HAP-1 (cell line): Measurements from ENCODE around the gene APOBEC3G.
"Not testable (repeated sequence)": the region's sequence is repeated elsewhere in the genome, so short reads cannot be mapped to it uniquely, and the experiment has no call there.

ENCODE experiments used
- DNase-seq, 2 experiments: peaks; one replicate each; pipeline ENCODE4 v3.0.0-alpha.2; 2016 to 2020; ENCODE audit warnings: low spot score in 2 of 2
- H3K27me3 ChIP-seq: fragments of 250-450 bp; sonication (Bioruptor Pico); 2 replicates; pipeline ENCODE4 v1.5.1; 2020; ENCODE audit warnings: low read depth, mild to moderate bottlenecking, moderate library complexity
- H3K36me3 ChIP-seq: fragments of 250-450 bp; sonication (Bioruptor Pico); replicated peaks from 2 replicates; pipeline ENCODE4 v1.5.1; 2020; ENCODE audit warnings: mild to moderate bottlenecking
- H3K4me1 ChIP-seq: fragments of 250-450 bp; sonication (Bioruptor Pico); 2 replicates; pipeline ENCODE4 v1.5.1; 2020; ENCODE audit warnings: mild to moderate bottlenecking
- H3K4me3 ChIP-seq: fragments of 250-450 bp; sonication (Bioruptor Pico); 2 replicates; pipeline ENCODE4 v1.5.1; 2020; ENCODE audit warnings: mild to moderate bottlenecking, moderate library complexity
- H3K9me3 ChIP-seq: fragments of 250-450 bp; sonication (Bioruptor Pico); 2 replicates; pipeline ENCODE4 v1.5.1; 2020; ENCODE audit warnings: mild to moderate bottlenecking, moderate library complexity
- in situ Hi-C: fragments of 300-500 bp; cut with MboI; formaldehyde crosslinking; loops from 3 replicates; pipeline ENCODE4 v1.14.3; 2020; ENCODE audit warnings: low sequenced_read_pairs, inconsistent platforms, mixed read lengths

APOBEC3G gene

DNA sequence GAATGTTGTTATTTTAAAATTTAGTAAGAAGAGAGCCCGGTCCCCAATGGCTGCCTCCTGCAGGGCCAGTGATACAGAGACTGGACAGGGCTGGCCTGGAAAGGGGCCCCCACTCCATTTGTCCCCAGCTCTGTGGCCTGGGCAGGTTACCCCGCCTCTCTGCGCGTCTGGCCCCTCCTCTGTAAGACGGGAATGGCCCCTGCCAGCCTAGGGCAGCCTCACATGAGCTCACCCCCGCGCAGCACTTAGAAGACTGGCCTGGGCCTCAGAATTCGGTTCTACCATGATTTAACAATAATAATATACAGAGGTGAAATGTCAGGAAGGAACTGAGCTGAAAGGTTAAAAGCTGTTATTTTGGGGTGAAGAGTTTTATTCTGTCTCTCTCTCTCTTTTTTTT is 1.3 kb downstream of the APOBEC3G start:
- in situ Hi-C loops: no loop called here

DNA sequence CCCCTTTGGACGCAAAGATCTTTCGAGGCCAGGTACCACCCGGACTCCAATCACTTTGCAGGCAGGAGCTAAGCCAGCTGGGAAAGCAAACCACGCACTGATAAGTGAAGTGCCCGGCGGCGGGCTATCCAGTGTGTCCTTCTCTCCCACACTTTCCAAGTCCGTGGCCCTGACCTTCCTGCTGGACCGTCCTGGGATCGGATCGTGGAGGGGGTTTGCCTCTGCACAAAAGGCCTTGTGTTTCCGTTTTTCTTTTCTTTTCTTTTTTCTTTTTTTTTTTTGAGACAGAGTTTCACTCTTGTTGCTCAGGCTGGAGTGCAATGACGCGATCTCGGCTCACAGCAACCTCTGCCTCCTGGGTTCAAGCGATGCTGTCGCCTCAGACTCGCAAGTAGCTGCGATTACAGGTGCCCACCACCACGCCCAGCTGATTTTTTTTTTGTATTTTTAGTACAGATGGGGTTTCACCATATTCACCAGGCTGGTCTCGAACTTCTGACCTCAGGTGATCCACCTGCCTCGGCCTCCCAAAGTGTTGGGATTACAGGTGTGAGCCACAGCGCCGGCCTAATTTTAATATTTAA is 2.1 kb downstream of the APOBEC3G start:
- in situ Hi-C loops, H3K9me3 ChIP-seq, H3K4me3 ChIP-seq, H3K36me3 ChIP-seq, H3K27me3 ChIP-seq, DNase-seq: not testable (repeated sequence)
- peaks cover 14% of the 10 kb centered on the region for H3K4me1 ChIP-seq

More for the DNA sequence above, 1.3 kb downstream of the APOBEC3G start:
- no peak for DNase-seq
- no peaks in the 10 kb centered on the region for H3K36me3 ChIP-seq
- no peaks in the 10 kb centered on the region for H3K9me3 ChIP-seq
- H3K27me3 ChIP-seq: no peaks in the 10 kb centered on the region
- peaks cover 17% of the 10 kb centered on the region for H3K4me1 ChIP-seq
- no peak overlapping the region for H3K4me3 ChIP-seq

DNA sequence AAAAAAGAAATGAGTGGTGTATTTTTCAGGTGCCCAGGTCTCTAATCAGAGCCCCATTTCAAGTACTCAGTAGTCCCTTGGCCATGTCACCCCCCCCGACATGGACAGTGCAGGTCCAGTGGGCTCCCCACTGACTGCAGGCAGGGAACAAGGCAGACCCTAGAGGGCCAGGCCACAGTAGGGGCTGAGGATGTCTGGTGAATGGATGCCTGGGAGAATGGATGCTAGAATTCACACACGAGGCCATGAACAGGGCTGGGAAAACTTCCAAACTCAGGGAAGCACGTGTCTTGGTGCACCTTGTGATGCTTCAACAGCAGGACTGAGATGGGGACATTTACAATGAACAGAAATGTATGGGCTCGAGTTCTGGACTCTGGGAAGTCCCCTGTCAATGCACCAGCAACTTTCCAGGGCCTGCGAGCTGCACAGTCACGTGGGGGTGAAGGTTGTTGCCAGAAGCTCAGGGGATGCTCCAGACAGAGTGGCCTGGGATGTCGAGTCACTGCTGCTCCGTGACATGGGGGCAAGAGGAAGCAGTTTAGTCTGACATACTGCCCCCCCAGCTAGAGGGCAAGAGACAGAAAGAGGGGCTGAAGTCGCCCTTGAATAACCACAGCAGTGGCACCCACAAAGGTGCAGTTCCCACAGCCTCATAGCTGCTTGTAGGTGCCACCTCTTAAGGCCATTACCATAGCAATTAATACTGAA is 3.1 kb downstream of the APOBEC3G start:
- in situ Hi-C loops: no loop called here
- DNase-seq: no peak
- no peaks in the 10 kb centered on the region for H3K9me3 ChIP-seq
- H3K4me1 ChIP-seq: peaks cover 9% of the 10 kb centered on the region
- no peak overlapping the region for H3K4me3 ChIP-seq
- no peaks in the 10 kb centered on the region for H3K27me3 ChIP-seq
- H3K36me3 ChIP-seq: no peaks in the 10 kb centered on the region

DNA sequence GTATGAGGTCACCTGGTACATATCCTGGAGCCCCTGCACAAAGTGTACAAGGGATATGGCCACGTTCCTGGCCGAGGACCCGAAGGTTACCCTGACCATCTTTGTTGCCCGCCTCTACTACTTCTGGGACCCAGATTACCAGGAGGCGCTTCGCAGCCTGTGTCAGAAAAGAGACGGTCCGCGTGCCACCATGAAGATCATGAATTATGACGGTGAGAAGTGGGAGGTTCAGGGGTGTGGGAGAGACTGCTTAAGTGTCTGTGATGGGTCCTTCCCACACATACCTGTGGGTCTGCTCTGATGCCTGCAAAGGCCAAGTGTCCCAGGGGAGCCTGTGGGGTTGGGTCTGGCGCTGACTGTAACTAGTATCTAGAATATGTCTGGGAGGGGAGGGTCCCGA is 3.9 kb downstream of the APOBEC3G start:
- Histone ChIP-seq H3K36me3 (no peaks in the 10 kb centered on the region), H3K4me1 (peaks cover 5% of the 10 kb centered on the region; the same call in 1 of the 2 replicates), H3K27me3 (no peaks in the 10 kb centered on the region), H3K9me3 (no peaks in the 10 kb centered on the region), H3K4me3 (no peak overlapping the region)
- DNase-seq: no peak
- in situ Hi-C loops: no loop called here

DNA sequence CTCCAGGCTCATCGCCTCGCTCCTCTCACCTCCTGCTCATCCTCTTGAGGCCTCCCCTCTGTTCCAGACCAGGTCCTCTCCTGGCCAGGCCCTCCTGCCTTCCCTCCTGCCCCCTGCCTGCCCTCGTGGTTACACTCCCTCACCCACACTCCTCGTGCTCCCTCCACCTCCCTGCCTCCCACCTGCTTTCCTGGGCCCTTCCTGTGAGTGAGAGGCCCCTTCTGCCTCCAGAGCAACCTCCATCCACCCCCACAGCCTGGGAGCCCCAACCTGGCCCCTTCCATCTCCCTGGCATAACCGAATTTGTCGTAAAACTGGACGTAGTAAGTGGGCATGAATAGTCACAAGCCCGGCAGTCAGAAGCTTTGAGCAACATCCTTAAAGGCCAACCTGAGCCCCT is 4.5 kb downstream of the APOBEC3G start:
- Histone ChIP-seq H3K27me3 (no peaks in the 10 kb centered on the region), H3K4me3 (no peak overlapping the region), H3K4me1 (peaks cover 2% of the 10 kb centered on the region; the same call in 1 of the 2 replicates), H3K9me3 (no peaks in the 10 kb centered on the region), H3K36me3 (no peaks in the 10 kb centered on the region)
- no peak for DNase-seq
- in situ Hi-C loops: no loop called here

DNA sequence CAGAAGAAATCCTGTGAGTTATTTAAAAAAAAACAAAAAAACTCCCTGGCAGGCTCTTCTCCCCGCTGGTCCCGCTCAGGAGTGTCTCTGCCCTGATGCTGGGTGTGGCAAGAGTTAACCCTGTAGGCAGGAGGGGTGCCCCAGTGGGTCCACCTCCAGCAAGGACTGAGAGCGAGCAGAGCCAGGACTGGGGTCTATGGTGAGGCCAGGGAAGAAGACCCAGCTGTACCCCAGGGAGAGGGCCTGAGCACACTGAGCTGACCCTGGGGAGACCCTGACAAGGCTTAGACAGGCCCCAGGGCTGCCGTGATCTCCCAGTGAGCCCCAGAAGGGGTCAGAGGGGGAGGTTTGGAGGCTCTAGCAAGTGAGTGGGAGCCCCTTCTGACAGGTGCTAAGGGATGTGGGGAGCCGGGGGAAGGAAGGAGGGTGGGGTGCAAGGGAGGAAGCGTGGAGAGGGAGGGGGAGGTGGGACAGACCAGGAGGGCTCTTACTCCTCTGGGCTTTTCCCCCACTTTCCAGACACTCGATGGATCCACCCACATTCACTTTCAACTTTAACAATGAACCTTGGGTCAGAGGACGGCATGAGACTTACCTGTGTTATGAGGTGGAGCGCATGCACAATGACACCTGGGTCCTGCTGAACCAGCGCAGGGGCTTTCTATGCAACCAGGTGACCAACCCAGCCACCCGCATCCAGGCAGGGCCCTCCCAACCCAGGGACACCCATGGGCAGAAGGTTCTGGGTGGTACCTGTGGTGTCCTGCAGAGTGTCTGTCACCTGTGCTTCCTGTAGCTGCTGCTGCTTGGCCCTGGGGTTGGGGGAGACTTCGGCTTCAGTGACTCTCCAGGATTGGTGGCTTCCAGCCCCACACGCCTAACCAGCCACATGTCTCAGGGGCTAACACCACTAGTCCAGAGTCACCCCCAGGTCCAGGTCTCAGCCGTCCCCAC is 6.4 kb downstream of the APOBEC3G start:
- peaks cover 2% of the 10 kb centered on the region; the same call in 1 of the 2 replicates for H3K4me1 ChIP-seq
- in situ Hi-C loops: no loop called here
- H3K9me3 ChIP-seq: no peaks in the 10 kb centered on the region
- H3K36me3 ChIP-seq: no peaks in the 10 kb centered on the region
- no peaks in the 10 kb centered on the region for H3K27me3 ChIP-seq
- no peak overlapping the region for H3K4me3 ChIP-seq
- DNase-seq: no peak

DNA sequence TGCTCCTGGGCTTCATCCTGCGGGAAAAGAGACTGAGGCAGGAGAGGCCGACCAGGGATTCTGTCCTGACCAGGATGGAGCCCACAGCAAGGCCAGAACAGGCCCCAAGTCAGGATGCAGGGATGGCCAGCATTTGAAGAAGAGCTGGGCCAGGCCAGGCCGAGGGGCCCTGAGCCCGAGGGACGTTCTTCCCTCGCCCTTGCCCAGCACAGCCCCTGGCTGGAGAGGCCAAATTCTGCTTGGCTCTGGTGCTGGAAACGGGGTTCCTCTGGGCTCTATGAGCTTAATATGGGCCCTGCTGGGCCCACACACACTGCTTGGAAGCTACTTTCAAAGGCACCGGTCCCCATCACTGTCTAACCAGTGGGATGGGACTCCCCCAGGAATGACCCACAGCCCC is 7.6 kb downstream of the APOBEC3G start:
- Histone ChIP-seq H3K4me3 (no peak overlapping the region), H3K4me1 (peaks cover 2% of the 10 kb centered on the region; the same call in 1 of the 2 replicates), H3K9me3 (no peaks in the 10 kb centered on the region), H3K36me3 (no peaks in the 10 kb centered on the region), H3K27me3 (no peaks in the 10 kb centered on the region)
- in situ Hi-C loops: no loop called here
- DNase-seq: no peak

DNA sequence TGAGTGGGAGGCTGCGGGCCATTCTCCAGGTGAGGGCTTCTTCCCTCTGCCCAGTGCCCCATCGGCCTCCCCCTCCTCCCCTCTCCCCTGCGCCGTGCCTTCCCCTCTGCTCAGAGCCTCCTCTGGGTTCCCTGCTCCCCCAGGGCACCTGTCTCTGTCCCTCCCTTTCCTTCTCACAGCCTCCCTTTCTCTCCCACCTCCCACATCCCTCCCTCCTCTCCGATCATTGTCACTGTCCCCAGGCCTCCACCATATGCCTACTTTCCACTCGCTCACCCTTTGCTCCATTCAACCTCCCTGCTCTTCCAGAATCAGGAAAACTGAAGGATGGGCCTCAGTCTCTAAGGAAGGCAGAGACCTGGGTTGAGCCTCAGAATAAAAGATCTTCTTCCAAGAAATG is 10.0 kb downstream of the APOBEC3G start:
- DNase-seq: no peak
- Histone ChIP-seq H3K4me1 (peaks cover 2% of the 10 kb centered on the region; the same call in 1 of the 2 replicates), H3K27me3 (no peaks in the 10 kb centered on the region), H3K9me3 (no peaks in the 10 kb centered on the region), H3K36me3 (no peaks in the 10 kb centered on the region), H3K4me3 (no peak overlapping the region)
- in situ Hi-C loops: no loop called here

DNA sequence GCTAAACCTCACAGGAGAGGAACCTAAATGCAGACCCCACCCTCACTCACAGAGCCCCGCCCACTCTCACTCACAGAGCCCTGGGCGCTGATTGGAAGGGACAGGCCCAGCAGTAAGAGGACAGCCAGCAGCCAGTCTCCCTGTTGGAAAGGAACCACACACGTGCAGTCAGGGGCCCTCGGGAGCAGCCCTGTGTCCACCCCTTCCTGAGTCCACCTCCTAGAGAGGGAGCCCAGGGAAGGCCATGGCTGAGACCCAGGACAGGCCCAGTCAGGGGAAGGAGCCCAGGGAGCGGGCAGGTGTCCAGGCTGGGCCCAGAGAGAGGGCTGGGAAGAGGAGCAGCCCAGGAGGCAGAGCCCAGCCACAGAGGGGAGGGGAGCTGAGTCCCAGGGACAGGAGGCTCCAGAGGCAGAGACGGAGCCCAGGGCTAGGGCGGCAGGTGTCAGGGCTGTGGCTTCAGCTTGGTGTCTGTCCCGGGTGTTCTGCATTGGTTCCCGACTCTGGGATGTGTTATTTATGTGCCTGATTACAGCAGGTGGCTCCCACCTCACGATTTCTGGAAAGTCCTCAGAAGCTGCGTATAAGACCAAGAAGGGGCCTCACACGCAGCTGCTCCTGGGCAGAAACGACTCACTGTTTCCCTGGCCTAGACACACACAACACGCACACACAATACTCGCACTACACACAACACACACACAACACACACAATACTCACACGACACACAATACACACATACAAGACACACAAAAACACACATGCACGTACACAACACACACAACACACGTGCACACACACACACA is 11.0 kb downstream of the APOBEC3G start:
- Histone ChIP-seq H3K9me3 (no peaks in the 10 kb centered on the region), H3K27me3 (no peaks in the 10 kb centered on the region), H3K4me3 (no peak overlapping the region), H3K4me1 (peaks cover 2% of the 10 kb centered on the region; the same call in 1 of the 2 replicates), H3K36me3 (no peaks in the 10 kb centered on the region)
- in situ Hi-C loops: no loop called here
- peak in 1 of 2 experiments; percentile 76 for DNase-seq

DNA sequence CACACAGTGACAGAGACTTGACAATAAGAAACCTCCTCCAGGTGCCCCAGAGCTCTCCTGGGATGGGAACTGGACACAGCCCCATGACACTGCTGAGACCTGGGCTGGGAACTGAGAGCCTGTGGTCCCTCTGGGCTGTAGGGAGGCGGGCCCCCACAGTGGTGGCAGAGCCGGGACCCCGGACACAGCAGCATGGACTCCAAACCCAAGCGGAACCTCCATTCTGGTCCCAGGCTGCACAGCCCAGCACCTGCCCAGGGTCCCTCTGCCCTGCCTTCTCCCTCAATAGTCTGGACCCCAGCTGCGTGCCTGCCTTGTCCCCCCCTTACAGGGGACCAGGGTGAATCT is 11.6 kb downstream of the APOBEC3G start:
- Histone ChIP-seq H3K36me3 (no peaks in the 10 kb centered on the region), H3K4me1 (peaks cover 2% of the 10 kb centered on the region; the same call in 1 of the 2 replicates), H3K9me3 (no peaks in the 10 kb centered on the region), H3K27me3 (no peaks in the 10 kb centered on the region), H3K4me3 (no peak overlapping the region)
- DNase-seq: no peak
- in situ Hi-C loops: no loop called here

DNA sequence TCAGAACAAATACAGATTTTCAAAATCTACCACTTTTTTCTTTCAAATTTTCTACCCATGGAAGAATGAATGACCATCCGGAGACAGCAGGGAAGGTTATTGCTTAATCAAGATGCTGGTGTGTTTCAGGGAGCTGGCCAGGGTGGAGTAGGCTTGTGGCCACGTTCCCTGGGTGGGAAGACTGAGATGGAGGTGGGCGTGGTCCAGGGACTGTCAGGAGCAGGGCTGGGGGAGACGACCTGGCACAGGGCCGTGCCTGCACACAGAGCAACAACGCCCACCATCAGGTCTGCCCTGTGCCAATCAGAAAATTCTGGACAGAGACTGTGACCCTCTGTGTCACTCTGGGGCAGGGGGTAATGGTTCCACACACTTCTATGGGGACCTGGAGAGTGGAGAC is 12.9 kb downstream of the APOBEC3G start:
- Histone ChIP-seq H3K27me3 (no peaks in the 10 kb centered on the region), H3K4me1 (peaks cover 2% of the 10 kb centered on the region; the same call in 1 of the 2 replicates), H3K9me3 (no peaks in the 10 kb centered on the region), H3K4me3 (no peak overlapping the region), H3K36me3 (no peaks in the 10 kb centered on the region)
- in situ Hi-C loops: no loop called here
- DNase-seq: no peak

DNA sequence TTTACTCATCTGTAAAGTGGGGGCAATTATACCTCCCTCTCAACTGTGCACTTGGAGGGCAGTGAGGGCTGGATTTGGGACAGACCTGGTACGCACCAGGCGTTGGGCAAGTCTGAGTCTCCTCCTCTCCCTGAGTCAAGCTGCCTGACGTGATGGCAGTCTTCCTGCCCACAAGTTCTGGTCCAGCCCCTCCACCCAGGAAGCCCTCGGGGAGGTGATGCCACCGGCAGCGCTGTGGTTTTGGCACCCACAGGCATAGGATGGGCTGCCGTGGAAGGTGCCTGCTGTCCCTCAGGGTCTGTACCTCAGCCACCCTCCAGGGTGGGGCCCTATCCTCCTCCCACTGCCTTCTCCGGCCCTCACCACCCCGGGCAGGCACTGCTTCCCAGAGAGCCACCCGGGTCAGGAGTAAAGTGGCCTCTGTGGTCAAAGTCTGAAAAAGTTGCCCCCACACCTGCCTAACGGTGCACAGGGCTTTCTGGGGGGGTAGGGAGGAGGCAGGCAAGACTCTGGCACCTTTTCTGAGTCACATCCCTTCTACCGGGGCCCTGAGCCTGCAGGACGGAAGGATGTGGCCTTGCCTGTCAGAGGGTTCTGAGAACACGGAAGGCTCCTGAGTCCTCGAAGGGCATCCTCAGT is 13.5 kb downstream of the APOBEC3G start:
- no peak overlapping the region for H3K4me3 ChIP-seq
- H3K4me1 ChIP-seq: peaks cover 2% of the 10 kb centered on the region; the same call in 1 of the 2 replicates
- no peaks in the 10 kb centered on the region for H3K36me3 ChIP-seq
- no peak for DNase-seq
- H3K9me3 ChIP-seq: no peaks in the 10 kb centered on the region
- in situ Hi-C loops: no loop called here
- no peaks in the 10 kb centered on the region for H3K27me3 ChIP-seq
